TTC549 (cell line): ENCODE results near the gene ZBTB49.

ENCODE experiments used
- FAIRE-seq: peaks from 2 replicates; lab custom pipeline; 2012; peaks lifted over from hg19 to GRCh38; lab: Jason Lieb, UNC

The ZBTB49 gene

GRCh38 chr4:4358093-4358854 lies 68.2 kb downstream of the ZBTB49 start:
- no peak for FAIRE-seq

- FAIRE-seq, result no peak
These were observed 71.8 kb downstream of the ZBTB49 start for GRCh38 chr4:4361883-4362282.

GRCh38 chr4:4362991-4363697 lies 73.1 kb downstream of the ZBTB49 start:
- FAIRE-seq, result no peak

- no peak for FAIRE-seq
These were observed 74.0 kb downstream of the ZBTB49 start for GRCh38 chr4:4364061-4364460.

- FAIRE-seq, result no peak
These were observed 74.6 kb downstream of the ZBTB49 start for GRCh38 chr4:4364486-4365208.

- no peak for FAIRE-seq
These were observed 78.9 kb downstream of the ZBTB49 start for GRCh38 chr4:4368809-4369580.
